Neural progenitor cell (in vitro differentiated cells): ENCODE results near the gene ATG9B. TPM values are rescaled to one million over a fixed set of nuclear protein-coding genes. Genes with fewer than 3 reads are reported as not detected.

Experiments
- DNase-seq: peaks from one replicate; pipeline ENCODE4 v3.0.0-alpha.2; 2016; ENCODE audit warnings: low spot score
- H2AFZ ChIP-seq: fragments of 200-600 bp; sonication (generic); replicated peaks from 2 replicates; pipeline ENCODE4 v1.6.1; 2016; ENCODE audit warnings: antibody characterized with exemption
- H3F3A ChIP-seq: fragments of 200-600 bp; sonication (generic); 2 replicates; pipeline ENCODE4 v1.6.1; 2016; ENCODE audit warnings: antibody characterized with exemption, low read depth
- H3K27ac ChIP-seq: fragments of 200-600 bp; sonication (generic); 2 replicates; pipeline ENCODE4 v1.5.1; 2016; ENCODE audit warnings: mild to moderate bottlenecking
- H3K27me3 ChIP-seq: fragments of 200-600 bp; sonication (generic); 2 replicates; pipeline ENCODE4 v1.6.1; 2016; ENCODE audit warnings: mild to moderate bottlenecking, moderate library complexity
- H3K36me3 ChIP-seq: fragments of 200-600 bp; sonication (generic); 2 replicates; pipeline ENCODE4 v1.5.1; 2016
- H3K4me1 ChIP-seq: fragments of 200-600 bp; sonication (generic); 2 replicates; pipeline ENCODE4 v1.6.1; 2016; ENCODE audit warnings: mixed run types
- H3K4me2 ChIP-seq: fragments of 200-600 bp; sonication (generic); 2 replicates; pipeline ENCODE4 v1.6.1; 2016
- H3K4me3 ChIP-seq: fragments of 200-600 bp; sonication (generic); 2 replicates; pipeline ENCODE4 v1.5.1; 2016
- H3K79me2 ChIP-seq: fragments of 200-600 bp; sonication (generic); 2 replicates; pipeline ENCODE4 v1.6.1; 2016; ENCODE audit warnings: low read depth
- H3K9ac ChIP-seq: fragments of 200-600 bp; sonication (generic); 2 replicates; pipeline ENCODE4 v1.6.1; 2016
- H3K9me3 ChIP-seq: fragments of 200-600 bp; sonication (generic); 2 replicates; pipeline ENCODE4 v1.5.1; 2016; ENCODE audit warnings: low read depth
- H4K20me1 ChIP-seq: fragments of 200-600 bp; sonication (generic); 2 replicates; pipeline ENCODE4 v1.6.1; 2016; ENCODE audit warnings: low read depth
- H3K27ac Mint-ChIP-seq: 3 replicates; pipeline ENCODE4 v1.8.0; 2021; ENCODE audit warnings: mixed read lengths
- H3K27me3 Mint-ChIP-seq: 2 replicates; pipeline ENCODE4 v1.8.0; 2022; ENCODE audit warnings: low read depth, mild to moderate bottlenecking, inconsistent platforms, moderate library complexity, mixed read lengths; ENCODE audit not compliant: insufficient read depth
- H3K36me3 Mint-ChIP-seq: 3 replicates; pipeline ENCODE4 v1.8.0; 2021; ENCODE audit warnings: mixed read lengths
- H3K4me1 Mint-ChIP-seq: 3 replicates; pipeline ENCODE4 v1.8.0; 2021; ENCODE audit warnings: mixed read lengths
- H3K4me3 Mint-ChIP-seq: 3 replicates; pipeline ENCODE4 v1.8.0; 2021; ENCODE audit warnings: mild to moderate bottlenecking, moderate library complexity, mixed read lengths
- H3K9me3 Mint-ChIP-seq: 3 replicates; pipeline ENCODE4 v1.8.0; 2020; ENCODE audit warnings: mixed read lengths
- CTCF ChIP-seq: fragments of 200-600 bp; sonication (generic); IDR thresholded peaks from 2 replicates; pipeline ENCODE4 v1.5.1; 2017; ENCODE audit warnings: antibody characterized with exemption, mild to moderate bottlenecking
- EZH2 ChIP-seq: fragments of 200-600 bp; sonication (generic); IDR thresholded peaks from 2 replicates; pipeline ENCODE4 v1.6.1; 2017; ENCODE audit warnings: antibody characterized with exemption, mild to moderate bottlenecking, moderate library complexity
- EZH2phosphoT487 ChIP-seq: fragments of 200-600 bp; sonication (generic); IDR thresholded peaks from 2 replicates; pipeline ENCODE4 v1.6.1; 2017; ENCODE audit warnings: antibody characterized with exemption
- total RNA-seq: library from RNA; depleted of rRNA; stranded (reverse); fragments of >200 nt; gene quantifications from 2 replicates; pipeline ENCODE4 v1.2.3, GENCODE V29; 2015; ENCODE audit warnings: low replicate concordance

Gene ATG9B
- total RNA-seq, 1 donor from 2014 or later: 0.43 TPM

GRCh38 chr7:150973571-150974451, 50.5 kb downstream of the ATG9B start:
- Mint-ChIP-seq H3K4me1 (peaks cover 54% of the 10 kb centered on the region), H3K36me3 (peaks cover 2% of the 10 kb centered on the region), H3K4me3 (peak overlapping the region; percentile 77), H3K27me3 (peaks cover 19% of the 10 kb centered on the region), H3K27ac (no peak overlapping the region), H3K9me3 (no peaks in the 10 kb centered on the region)
- peaks cover 64% of the 10 kb centered on the region for H3K4me1 ChIP-seq
- peak overlapping the region; percentile 94 for H3K4me2 ChIP-seq
- DNase-seq: no peak
- H2AFZ ChIP-seq: no peak overlapping the region
- H3K27ac ChIP-seq: no peak overlapping the region
- TF ChIP-seq EZH2 (no peak), CTCF (no peak), EZH2phosphoT487 (no peak)
- H3K9ac ChIP-seq: no peak overlapping the region
- peak overlapping the region; percentile 71 for H3K4me3 ChIP-seq
- H4K20me1 ChIP-seq: peaks cover 20% of the 10 kb centered on the region
- no peaks in the 10 kb centered on the region for H3K36me3 ChIP-seq
- peaks cover 47% of the 10 kb centered on the region for H3K27me3 ChIP-seq
- no peaks in the 10 kb centered on the region for H3K79me2 ChIP-seq
- H3K9me3 ChIP-seq: no peaks in the 10 kb centered on the region
- peaks cover 26% of the 10 kb centered on the region for H3F3A ChIP-seq

GRCh38 chr7:150972741-150973140, 51.6 kb downstream of the ATG9B start:
- Histone ChIP-seq H3K36me3 (no peaks in the 10 kb centered on the region), H3K9ac (no peak overlapping the region), H3K27ac (no peak overlapping the region), H3K27me3 (peaks cover 47% of the 10 kb centered on the region), H4K20me1 (peaks cover 20% of the 10 kb centered on the region), H3K9me3 (no peaks in the 10 kb centered on the region), H3K4me3 (no peak overlapping the region), H3K79me2 (no peaks in the 10 kb centered on the region), H3F3A (peaks cover 22% of the 10 kb centered on the region), H2AFZ (no peak overlapping the region), H3K4me2 (no peak overlapping the region), H3K4me1 (peaks cover 68% of the 10 kb centered on the region)
- Mint-ChIP-seq H3K27me3 (peaks cover 17% of the 10 kb centered on the region), H3K36me3 (peaks cover 2% of the 10 kb centered on the region), H3K4me3 (no peak overlapping the region), H3K9me3 (no peaks in the 10 kb centered on the region), H3K4me1 (peaks cover 54% of the 10 kb centered on the region), H3K27ac (no peak overlapping the region)
- TF ChIP-seq EZH2phosphoT487: no peak
- no peak for TF ChIP-seq CTCF
- TF ChIP-seq EZH2: no peak
- no peak for DNase-seq

- peaks cover 64% of the 10 kb centered on the region for H3K4me1 ChIP-seq
- peaks cover 40% of the 10 kb centered on the region for H3K27me3 ChIP-seq
- H2AFZ ChIP-seq: no peak overlapping the region
- peaks cover 2% of the 10 kb centered on the region for H3K36me3 Mint-ChIP-seq
- H3K4me3 ChIP-seq: no peak overlapping the region
- H4K20me1 ChIP-seq: peaks cover 19% of the 10 kb centered on the region
- H3K4me2 ChIP-seq: peak overlapping the region; percentile 70
- no peaks in the 10 kb centered on the region for H3K79me2 ChIP-seq
- peak; percentile 47 for DNase-seq
- H3K27ac Mint-ChIP-seq: no peak overlapping the region
- peaks cover 13% of the 10 kb centered on the region for H3K27me3 Mint-ChIP-seq
- H3K4me1 Mint-ChIP-seq: peaks cover 50% of the 10 kb centered on the region
- H3K9ac ChIP-seq: no peak overlapping the region
- H3F3A ChIP-seq: peaks cover 22% of the 10 kb centered on the region
- no peaks in the 10 kb centered on the region for H3K9me3 Mint-ChIP-seq
- H3K36me3 ChIP-seq: no peaks in the 10 kb centered on the region
- H3K27ac ChIP-seq: no peak overlapping the region
- H3K4me3 Mint-ChIP-seq: no peak overlapping the region
- no peak for TF ChIP-seq EZH2
- TF ChIP-seq EZH2phosphoT487: no peak
- TF ChIP-seq CTCF: no peak
- H3K9me3 ChIP-seq: no peaks in the 10 kb centered on the region
Measured at GRCh38 chr7:150972023-150972468, 52.2 kb downstream of the ATG9B start.
